ENCODE measurements around the gene GGNBP2.

Gene GGNBP2

DNA sequence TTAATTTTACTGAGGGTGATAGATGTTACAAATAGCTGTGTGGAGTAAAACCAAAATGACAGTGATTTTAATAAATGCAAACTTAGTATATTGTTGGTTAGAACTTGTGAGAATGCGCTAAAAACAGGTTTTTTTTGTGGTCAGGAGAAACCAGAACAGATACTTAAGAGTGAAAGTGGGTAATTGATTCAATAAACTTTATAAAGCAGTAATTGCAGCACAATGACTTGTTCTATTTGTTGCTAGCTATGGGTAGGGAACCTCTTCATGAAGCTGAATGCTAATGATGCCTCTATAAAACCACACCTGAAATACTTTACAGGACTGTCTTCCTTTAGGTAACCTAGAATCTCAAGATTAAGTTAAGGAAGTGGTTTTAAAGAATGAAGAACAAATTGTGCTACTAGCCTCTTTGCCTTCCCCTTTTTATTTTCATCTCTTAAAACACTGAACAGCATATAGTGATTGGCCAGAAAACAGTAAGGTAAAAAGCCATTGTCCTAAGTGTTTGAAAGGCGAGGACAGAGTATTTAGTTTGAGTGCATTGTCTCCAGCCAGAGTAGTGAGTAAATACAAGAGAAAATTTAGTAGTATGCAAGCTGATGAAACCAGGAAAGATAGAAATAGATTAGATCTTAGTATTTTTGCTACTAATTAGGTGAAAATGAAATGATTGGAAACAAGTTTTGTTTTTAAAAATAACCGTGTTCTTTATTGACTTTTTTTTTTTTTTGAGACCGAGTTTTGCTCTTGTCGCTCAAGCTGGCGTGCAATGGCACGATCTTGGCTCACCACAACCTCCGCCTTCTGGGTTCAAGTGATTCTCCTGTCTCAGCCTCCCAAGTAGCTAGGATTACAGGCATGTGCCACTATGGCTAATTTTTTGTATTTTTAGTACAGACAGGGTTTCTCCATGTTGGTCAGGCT is 6.0 kb downstream of the GGNBP2 start:
- no peak for DNase-seq (ENCODE audit: low read depth)

DNA sequence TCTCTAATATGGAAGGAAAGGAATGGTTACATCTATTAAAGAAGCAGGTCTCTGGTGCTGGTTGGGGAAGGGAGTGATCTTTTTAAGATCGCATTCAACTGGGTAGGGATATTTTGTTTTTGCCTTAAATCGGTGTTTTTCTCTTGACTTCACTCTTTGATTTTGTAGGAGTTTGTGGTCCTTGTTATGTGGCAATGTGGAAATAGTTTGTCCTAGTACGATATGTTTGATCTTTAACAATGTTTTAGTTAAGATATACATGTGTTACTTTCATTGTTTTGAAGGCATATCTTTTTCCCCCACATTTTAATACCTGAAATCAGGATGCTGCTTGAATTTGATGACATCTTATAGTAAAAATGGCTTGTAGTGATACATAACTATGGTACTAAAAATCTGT is 8.7 kb downstream of the GGNBP2 start:
- no peak for DNase-seq (ENCODE audit: low read depth)

DNA sequence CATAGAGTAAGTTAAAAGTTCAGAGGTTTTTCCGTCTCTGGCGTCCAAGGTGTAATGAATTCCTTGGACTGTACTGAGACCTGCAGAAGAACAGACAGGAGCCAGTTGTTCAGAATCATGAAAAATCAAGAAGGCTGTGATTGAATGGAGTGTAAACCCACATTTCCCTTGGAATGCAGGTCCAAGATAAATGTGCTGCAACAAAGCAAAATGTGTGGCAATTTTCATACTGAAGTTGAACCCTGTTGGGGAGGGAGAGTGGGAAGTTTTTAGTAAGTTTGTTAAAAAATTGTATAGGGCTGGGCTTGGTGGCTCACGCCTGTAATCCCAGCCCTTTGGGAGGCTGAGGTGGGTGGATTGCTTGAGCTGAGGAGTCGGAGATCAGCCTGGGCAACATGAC is 21.4 kb downstream of the GGNBP2 start:
- no peak for DNase-seq (ENCODE audit: low read depth)

GRCh38 chr17:36575028-36575427 is 30.3 kb downstream of the GGNBP2 start:
- DNase-seq (ENCODE audit: low read depth), result no peak

GRCh38 chr17:36576793-36577192 is 32.1 kb downstream of the GGNBP2 start:
- no peak for DNase-seq (ENCODE audit: low read depth)

GRCh38 chr17:36578671-36579070 is 34.0 kb downstream of the GGNBP2 start:
- no peak for DNase-seq (ENCODE audit: low read depth)

- no peak for DNase-seq (ENCODE audit: low read depth)
These were observed 39.1 kb downstream of the GGNBP2 start for GRCh38 chr17:36583787-36584186.

DNA sequence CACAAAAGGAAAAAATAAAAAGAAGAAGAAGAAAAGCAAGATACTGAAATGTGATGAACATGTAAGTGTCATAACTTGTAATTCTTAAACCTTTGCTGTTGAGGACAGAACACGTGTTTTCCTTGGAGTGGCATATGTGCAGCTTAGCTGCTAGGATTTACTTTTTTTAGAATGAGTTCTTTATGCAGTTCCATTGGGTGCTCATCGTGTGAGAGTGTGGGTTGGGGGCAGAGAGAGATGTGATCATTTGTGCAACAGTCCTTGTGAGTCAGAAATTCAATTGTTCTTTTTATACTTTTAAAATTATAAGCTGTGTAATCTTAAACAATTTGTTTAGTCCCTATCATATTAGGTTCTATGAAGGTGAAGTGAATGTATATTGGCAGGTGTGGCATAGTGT is 41.4 kb downstream of the GGNBP2 start:
- DNase-seq (ENCODE audit: low read depth), result no peak

- no peak for DNase-seq (ENCODE audit: low read depth)
These were observed 45.4 kb downstream of the GGNBP2 start for GRCh38 chr17:36590082-36590481.

DNA sequence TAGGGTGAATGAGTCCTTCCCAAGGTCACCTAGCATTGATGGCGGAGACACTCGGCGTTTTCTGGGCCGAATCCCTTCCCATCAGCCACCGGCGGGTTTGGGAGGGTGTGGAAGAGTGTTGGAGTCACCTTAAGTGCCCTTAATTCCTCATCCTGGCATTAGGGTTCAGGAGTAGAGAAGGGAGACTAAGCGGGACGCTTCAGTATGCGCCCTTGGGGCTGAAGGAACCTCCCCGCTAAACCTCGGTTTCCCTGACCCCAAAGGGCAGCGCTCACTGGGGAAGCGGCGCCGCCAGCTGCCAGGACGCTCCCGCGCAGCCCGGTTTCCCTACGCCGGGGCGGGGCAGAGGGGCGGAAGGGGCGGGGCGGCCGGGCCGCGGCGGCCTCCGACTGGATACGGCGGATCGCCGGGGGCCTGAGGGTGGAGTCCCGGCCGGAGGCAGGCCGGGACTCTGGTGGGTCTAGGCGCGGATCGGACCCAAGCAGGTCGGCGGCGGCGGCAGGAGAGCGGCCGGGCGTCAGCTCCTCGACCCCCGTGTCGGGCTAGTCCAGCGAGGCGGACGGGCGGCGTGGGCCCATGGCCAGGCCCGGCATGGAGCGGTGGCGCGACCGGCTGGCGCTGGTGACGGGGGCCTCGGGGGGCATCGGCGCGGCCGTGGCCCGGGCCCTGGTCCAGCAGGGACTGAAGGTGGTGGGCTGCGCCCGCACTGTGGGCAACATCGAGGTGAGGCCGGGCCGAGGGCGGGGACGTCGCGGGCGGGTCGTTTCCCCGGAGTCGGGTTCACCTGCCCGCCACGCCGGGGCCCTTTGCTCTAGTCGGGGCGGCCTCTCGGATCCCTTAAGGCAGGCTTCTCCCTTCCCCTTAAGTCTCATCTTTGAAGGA is 47.0 kb downstream of the GGNBP2 start, which contains the start of gene DHRS11:
DHRS11 (plus strand) TSS at position 446 of the 882 bp plus-strand sequence; CDS start at position 577, 131 bp downstream.
- DNase-seq (ENCODE audit: low read depth), result peak; percentile 51

DNA sequence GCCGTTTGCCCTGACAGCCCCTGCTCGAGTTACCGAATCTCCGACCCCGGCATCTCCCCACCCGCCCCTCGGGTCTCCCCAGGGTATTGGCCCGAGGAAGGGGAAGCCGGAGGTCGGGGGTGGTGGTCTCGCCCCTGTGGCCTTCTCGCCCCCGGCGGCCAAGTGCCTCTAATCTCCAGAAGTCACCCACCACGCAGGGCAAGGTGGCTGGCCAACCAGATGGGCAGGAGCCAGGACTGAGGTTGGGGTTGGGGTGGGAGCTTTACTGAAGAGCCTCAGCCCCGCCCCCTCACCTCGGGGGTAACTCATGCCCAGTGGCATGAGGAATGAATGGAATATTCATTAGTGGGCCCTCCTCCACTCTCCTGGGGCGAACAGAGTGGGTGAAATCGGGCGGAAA is 47.6 kb downstream of the GGNBP2 start:
- DNase-seq (ENCODE audit: low read depth), result no peak

DNA sequence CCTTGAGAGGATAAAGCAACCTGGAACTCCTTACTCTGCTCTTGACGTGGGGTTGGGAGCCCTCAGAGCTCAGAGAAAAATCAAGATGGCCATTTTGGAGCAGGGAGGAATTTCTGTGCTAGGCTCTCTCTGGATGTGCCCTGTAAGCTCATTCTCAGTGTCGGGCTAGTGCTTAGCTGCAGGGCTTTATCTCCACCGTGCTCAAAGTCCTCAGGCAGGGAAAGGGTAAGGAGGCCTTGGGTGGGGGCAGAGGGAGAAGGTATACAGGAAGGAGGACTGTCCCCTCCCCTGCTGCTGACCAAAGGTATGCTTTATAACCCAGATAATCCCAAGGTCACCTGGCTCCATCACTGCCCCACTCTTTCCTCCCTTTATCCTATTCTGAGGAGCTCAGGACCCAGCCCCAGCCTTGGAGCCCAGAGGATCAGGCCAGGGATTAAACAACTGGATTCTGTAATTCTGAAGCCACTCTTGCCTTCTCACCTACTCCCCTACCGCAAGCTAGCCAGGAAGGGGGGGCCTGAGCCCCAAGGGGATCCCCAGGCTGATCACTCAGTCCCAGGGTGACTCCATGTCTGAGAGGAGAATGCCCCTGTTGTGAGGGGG is 48.1 kb downstream of the GGNBP2 start:
- no peak for DNase-seq (ENCODE audit: low read depth)

DNA sequence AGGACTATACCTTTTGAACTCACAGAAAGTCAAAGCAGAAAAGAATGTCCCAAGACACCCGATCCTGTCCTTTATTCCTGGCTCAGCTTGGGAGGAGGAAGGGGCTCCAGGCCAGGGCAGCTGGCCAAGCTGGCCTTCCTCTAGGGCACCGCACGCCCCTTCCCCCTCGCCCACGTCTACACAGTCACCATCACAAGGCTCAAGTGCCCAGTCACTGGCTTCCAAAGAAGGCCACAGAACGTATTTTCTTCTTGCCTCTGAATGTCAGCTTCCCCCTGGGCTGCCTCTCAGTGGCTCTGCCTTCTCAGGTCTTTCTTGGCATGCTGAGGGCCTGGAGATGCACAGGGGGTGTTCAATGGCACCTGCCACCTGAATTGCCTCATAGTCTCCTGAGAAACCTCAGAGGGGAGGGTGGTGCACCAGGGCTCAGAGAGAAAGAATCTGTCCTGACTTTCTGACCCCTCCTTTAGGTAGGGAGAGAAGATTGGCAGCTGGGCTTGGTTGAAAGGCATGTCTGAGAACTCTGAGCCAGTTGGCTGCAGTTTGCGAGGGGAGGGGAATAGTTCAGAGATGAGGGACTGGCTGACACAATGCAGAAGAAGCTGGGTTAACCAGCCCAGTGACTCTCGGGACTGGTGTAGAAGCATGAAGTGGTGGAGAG is 49.1 kb downstream of the GGNBP2 start:
- no peak for DNase-seq (ENCODE audit: low read depth)

- no peak for DNase-seq (ENCODE audit: low read depth)
These were observed 50.1 kb downstream of the GGNBP2 start for GRCh38 chr17:36594626-36595401.

DNA sequence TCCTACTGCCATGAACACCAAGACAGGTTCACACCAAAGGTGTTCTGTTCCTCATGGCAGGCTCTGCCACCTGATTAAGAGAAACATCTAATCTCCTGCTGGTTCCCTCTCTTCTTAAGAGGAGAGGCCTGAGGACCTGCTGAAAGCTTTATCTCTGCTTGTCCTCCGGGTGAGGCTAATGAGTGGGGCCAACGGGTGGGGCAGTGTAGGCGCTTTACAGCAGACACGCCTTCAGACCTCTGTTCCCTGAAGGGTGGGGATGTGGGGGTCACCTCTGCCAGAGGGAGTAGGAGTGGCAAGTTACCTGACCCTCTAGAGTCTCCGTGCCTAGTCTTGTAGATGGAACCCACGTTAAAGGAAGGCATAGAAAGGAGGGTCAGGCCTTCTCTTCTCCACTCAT is 52.5 kb downstream of the GGNBP2 start:
- DNase-seq (ENCODE audit: low read depth), result no peak

DNA sequence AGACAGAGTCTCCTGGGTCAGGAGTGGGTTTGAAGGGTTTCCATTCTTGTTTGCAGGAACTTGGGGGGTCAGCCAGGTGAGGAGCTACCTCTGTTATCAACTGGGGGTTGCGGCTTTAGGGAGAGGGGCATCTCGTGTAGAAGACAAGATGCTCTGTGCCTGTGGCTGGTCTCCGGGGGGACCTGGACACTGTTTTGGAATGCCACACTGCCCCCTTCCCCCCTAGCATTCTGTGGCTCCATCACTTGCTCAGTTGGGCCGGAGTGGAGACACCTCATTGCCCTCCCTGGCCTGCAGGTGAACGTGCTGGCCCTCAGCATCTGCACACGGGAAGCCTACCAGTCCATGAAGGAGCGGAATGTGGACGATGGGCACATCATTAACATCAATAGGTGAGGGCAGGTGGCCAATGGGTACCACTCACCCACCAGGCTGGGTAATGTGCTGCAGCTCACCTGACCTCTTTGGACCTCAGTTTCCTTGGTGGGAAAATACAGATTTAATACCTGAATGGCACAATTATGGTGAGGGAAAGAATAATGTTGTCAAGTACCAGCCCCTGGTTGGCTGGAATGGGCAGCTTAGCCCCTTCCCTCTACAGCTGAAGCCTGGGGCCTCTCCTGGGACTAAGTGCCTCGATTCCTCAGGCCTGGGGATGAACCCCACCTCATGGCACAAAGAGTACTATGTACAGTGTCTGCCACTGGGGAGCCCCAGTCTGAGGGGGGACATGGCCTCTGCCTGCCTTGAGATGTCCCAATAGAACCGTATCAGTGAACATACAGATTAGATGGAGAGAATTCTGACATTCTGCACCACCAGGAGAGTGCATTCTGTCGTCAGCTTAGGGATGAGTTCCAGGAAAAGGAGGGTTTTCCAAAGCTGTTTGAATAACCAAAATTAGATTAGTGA is 53.4 kb downstream of the GGNBP2 start:
- no peak for DNase-seq (ENCODE audit: low read depth)

GRCh38 chr17:36598951-36599401 is 54.3 kb downstream of the GGNBP2 start:
- no peak for DNase-seq (ENCODE audit: low read depth)

GRCh38 chr17:36599546-36600250 is 55.0 kb downstream of the GGNBP2 start:
- no peak for DNase-seq (ENCODE audit: low read depth)

GRCh38 chr17:36600465-36600864 is 55.7 kb downstream of the GGNBP2 start:
- no peak for DNase-seq (ENCODE audit: low read depth)

Data from stromal cell of bone marrow (primary cell).